PC-9 (cell line): ENCODE data around the gene CELF1. TPM values are rescaled to one million over a fixed set of nuclear protein-coding genes. Genes with fewer than 3 reads are reported as not detected.

Experiments used
- BruUV-seq: library from RNA; stranded (reverse); fragments of 400-500 nt; replicated peaks from 2 replicates; lab custom pipeline; 2021; lab: Mats Ljungman, UMichigan
- CTCF ChIA-PET: fragments of 300-600 bp; sonication (Branson Sonifier 250); formaldehyde crosslinking; loops from one replicate; lab custom pipeline; 2022; ENCODE audit warnings: antibody characterized with exemption; lab: Charles Lee
- POLR2A ChIA-PET: fragments of 300-600 bp; sonication (Branson Sonifier 250); formaldehyde crosslinking; loops from one replicate; lab custom pipeline; 2022; ENCODE audit warnings: antibody characterized with exemption; ENCODE audit not compliant: unreplicated experiment; lab: Charles Lee
- DNase-seq, 2 experiments: peaks; one replicate each; pipeline versions ENCODE4 v3.0.0 to v3.0.0-alpha.2; 2015 to 2022; ENCODE audit warnings: mixed read lengths in 1 of 2
- H2AFZ ChIP-seq: fragments of 200-600 bp; sonication (generic); 2 replicates; pipeline ENCODE4 v1.8.1; 2017; ENCODE audit warnings: antibody characterized with exemption
- H3F3A ChIP-seq: fragments of 200-600 bp; sonication (generic); 2 replicates; pipeline ENCODE4 v1.8.1; 2017; ENCODE audit warnings: antibody characterized with exemption, mild to moderate bottlenecking, low read depth; ENCODE audit not compliant: insufficient read depth
- H3K27ac ChIP-seq: fragments of 200-600 bp; sonication (generic); 2 replicates; pipeline ENCODE4 v1.6.1; 2016; ENCODE audit warnings: mixed run types
- H3K27me3 ChIP-seq: fragments of 200-600 bp; sonication (generic); 2 replicates; pipeline ENCODE4 v1.6.1; 2016; ENCODE audit warnings: low read depth, mixed run types; ENCODE audit not compliant: insufficient read depth
- H3K36me3 ChIP-seq: fragments of 200-600 bp; sonication (generic); 2 replicates; pipeline ENCODE4 v1.6.1; 2016; ENCODE audit warnings: low read depth, mixed run types
- H3K4me1 ChIP-seq: fragments of 200-600 bp; sonication (generic); replicated peaks from 2 replicates; pipeline ENCODE4 v1.6.1; 2016; ENCODE audit warnings: mixed run types; ENCODE audit not compliant: insufficient read depth
- H3K4me2 ChIP-seq: fragments of 200-600 bp; sonication (generic); 2 replicates; pipeline ENCODE4 v1.6.1; 2017; ENCODE audit warnings: mixed run types
- H3K4me3 ChIP-seq: fragments of 200-600 bp; sonication (generic); 2 replicates; pipeline ENCODE4 v1.6.1; 2016; ENCODE audit warnings: mixed run types
- H3K79me2 ChIP-seq: fragments of 200-600 bp; sonication (generic); 2 replicates; pipeline ENCODE4 v1.6.1; 2017; ENCODE audit warnings: low read depth, mixed run types
- H3K9me2 ChIP-seq: fragments of 200-600 bp; sonication (generic); 2 replicates; pipeline ENCODE4 v1.8.1; 2017; ENCODE audit warnings: mild to moderate bottlenecking; ENCODE audit not compliant: insufficient read depth
- H3K9me3 ChIP-seq: fragments of 200-600 bp; sonication (generic); 2 replicates; pipeline ENCODE4 v1.8.1; 2016; ENCODE audit warnings: low read depth; ENCODE audit not compliant: insufficient read depth
- H4K20me1 ChIP-seq: fragments of 200-600 bp; sonication (generic); 2 replicates; pipeline ENCODE4 v1.8.1; 2017; ENCODE audit not compliant: insufficient read depth
- EZH2 ChIP-seq: fragments of 200-600 bp; sonication (generic); IDR thresholded peaks from 2 replicates; pipeline ENCODE4 v1.8.0; 2017; ENCODE audit warnings: antibody characterized with exemption, low read depth
- intact Hi-C: fragments of 100-400 bp; cut with micrococcal nuclease; formaldehyde crosslinking; loops from one replicate; pipeline ENCODE4 v1.10.0; 2022; ENCODE audit not compliant: unreplicated experiment
- total RNA-seq: library from RNA; stranded (reverse); gene quantifications from 2 replicates; pipeline ENCODE4 v1.2.3, GENCODE V29; 2021
- TF ChIP-seq, protein P1 (sequence below): fragments of 200-600 bp; sonication (generic); conservative IDR thresholded peaks from 2 replicates; pipeline ENCODE4 v1.6.1; 2017; ENCODE audit warnings: mixed run types, antibody characterized with exemption, mild to moderate bottlenecking, moderate library complexity

CELF1 gene
- total RNA-seq, 1 experiment from 2014 or later: 165 TPM

DNA sequence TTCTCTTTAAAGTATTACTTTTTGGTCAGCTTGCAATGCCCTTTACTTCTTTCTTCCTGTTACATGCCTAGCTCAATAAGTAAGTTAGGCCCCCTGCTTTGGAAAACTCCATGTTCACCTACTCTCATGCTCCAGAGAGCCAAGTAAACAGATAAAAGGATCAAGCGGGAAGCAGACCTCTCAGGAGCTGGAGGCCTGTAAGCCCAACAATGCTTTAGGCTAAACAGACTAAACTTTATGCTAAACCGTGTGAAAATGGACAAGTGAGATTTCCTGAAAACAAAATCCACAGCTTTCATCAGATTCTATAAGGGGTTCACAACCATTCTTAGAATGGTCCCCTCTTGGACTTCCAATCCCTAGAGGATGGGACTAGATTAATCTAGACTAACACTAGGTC is 40.2 kb downstream of the CELF1 start:
- H3K27me3 ChIP-seq: no peaks in the 10 kb centered on the region
- POLR2A ChIA-PET: interaction anchor here (0.6 kb wide), 1 partner anchor 255 kb away, joined by 3 read pairs; the partner anchor contains the start of gene NR1H3

GRCh38 chr11:47511917-47512316 is 41.0 kb downstream of the CELF1 start:
- Histone ChIP-seq H4K20me1 (peaks cover 38% of the 10 kb centered on the region), H3K79me2 (peaks cover 96% of the 10 kb centered on the region), H3K4me2 (no peak overlapping the region), H3K27me3 (no peaks in the 10 kb centered on the region), H3K4me1 (peaks cover 62% of the 10 kb centered on the region), H3K27ac (peak overlapping the region; percentile 80), H3F3A (peaks cover 73% of the 10 kb centered on the region), H3K9me2 (no peaks in the 10 kb centered on the region), H3K36me3 (0 out of 2 replicates have a peak, but pooled peaks cover under 1% of the 10 kb centered on the region), H2AFZ (no peak overlapping the region), H3K4me3 (no peak overlapping the region), H3K9me3 (no peaks in the 10 kb centered on the region)
- TF ChIP-seq, protein P1, sequence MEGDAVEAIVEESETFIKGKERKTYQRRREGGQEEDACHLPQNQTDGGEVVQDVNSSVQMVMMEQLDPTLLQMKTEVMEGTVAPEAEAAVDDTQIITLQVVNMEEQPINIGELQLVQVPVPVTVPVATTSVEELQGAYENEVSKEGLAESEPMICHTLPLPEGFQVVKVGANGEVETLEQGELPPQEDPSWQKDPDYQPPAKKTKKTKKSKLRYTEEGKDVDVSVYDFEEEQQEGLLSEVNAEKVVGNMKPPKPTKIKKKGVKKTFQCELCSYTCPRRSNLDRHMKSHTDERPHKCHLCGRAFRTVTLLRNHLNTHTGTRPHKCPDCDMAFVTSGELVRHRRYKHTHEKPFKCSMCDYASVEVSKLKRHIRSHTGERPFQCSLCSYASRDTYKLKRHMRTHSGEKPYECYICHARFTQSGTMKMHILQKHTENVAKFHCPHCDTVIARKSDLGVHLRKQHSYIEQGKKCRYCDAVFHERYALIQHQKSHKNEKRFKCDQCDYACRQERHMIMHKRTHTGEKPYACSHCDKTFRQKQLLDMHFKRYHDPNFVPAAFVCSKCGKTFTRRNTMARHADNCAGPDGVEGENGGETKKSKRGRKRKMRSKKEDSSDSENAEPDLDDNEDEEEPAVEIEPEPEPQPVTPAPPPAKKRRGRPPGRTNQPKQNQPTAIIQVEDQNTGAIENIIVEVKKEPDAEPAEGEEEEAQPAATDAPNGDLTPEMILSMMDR: no peak
- TF ChIP-seq EZH2: no peak
- BruUV-seq: no TSS peak
- intact Hi-C loops: no loop called here
- ChIA-PET CTCF (interaction anchor here (0.5 kb wide), 1 partner anchor 55 kb away, joined by 8 read pairs; no protein-coding TSS in a partner anchor), POLR2A (no interaction called here)
- no peak for DNase-seq

More for the DNA sequence above, 40.2 kb downstream of the CELF1 start:
- H3K4me2 ChIP-seq: peak overlapping the region; percentile 59
- H2AFZ ChIP-seq: no peak overlapping the region
- H3K27ac ChIP-seq: peak overlapping the region; percentile 80
- no peak for DNase-seq
- H3K9me3 ChIP-seq: no peaks in the 10 kb centered on the region
- BruUV-seq: no TSS peak
- intact Hi-C loops: no loop called here
- CTCF ChIA-PET: interaction anchor here (0.5 to 1.0 kb wide), 2 partner anchors 54 to 59 kb away, joined by 8 to 9 read pairs; no protein-coding TSS in a partner anchor
- H3K4me1 ChIP-seq: peaks cover 62% of the 10 kb centered on the region
- H3K79me2 ChIP-seq: peaks cover 96% of the 10 kb centered on the region
- H3K36me3 ChIP-seq: no peaks in the 10 kb centered on the region
- no peak overlapping the region; the same call in 1 of the 2 replicates for H3K4me3 ChIP-seq
- no peaks in the 10 kb centered on the region for H3K9me2 ChIP-seq
- peaks cover 70% of the 10 kb centered on the region for H3F3A ChIP-seq
- peaks cover 35% of the 10 kb centered on the region for H4K20me1 ChIP-seq
- no peak for TF ChIP-seq EZH2
- TF ChIP-seq, protein P1: no peak

DNA sequence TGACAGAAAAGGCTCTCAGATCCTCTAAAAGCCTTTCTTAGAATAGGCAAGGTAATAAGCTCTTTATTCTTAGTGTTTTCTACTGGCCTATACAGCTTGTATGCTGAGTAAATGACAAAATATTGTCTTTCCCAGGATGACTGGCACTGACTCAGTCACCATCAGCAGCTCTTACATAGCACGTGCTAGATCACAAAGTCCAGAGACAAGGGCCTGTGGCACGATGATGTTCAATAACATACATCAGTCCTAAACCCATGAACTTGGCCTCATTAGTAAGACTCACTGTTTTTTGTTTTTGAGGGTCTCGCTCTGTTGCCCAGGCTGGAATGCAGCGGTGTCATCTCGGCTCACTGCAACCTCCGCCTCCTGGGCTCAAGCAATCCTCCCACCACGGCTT is 42.7 kb downstream of the CELF1 start:
- ChIA-PET CTCF (interaction anchor here (0.7 kb wide), 1 partner anchor 43 kb away, joined by 3 read pairs; the partner anchor contains the start of gene CELF1), POLR2A (interaction anchor here (0.6 to 1.0 kb wide), 2 partner anchors 12 to 13 kb away, joined by 3 to 13 read pairs; no protein-coding TSS in a partner anchor)
- TF ChIP-seq EZH2: no peak
- TF ChIP-seq, protein P1: no peak
- Histone ChIP-seq H3K9me2 (no peaks in the 10 kb centered on the region), H3K4me3 (no peak overlapping the region), H4K20me1 (peaks cover 39% of the 10 kb centered on the region), H3K79me2 (peaks cover 96% of the 10 kb centered on the region), H2AFZ (no peak overlapping the region), H3K9me3 (no peaks in the 10 kb centered on the region), H3F3A (peaks cover 71% of the 10 kb centered on the region), H3K4me1 (peaks cover 59% of the 10 kb centered on the region), H3K4me2 (peak overlapping the region; percentile 37), H3K27ac (peak overlapping the region; percentile 80), H3K27me3 (no peaks in the 10 kb centered on the region), H3K36me3 (0 out of 2 replicates have a peak, but pooled peaks cover 4% of the 10 kb centered on the region)
- BruUV-seq: no TSS peak
- no peak for DNase-seq
- intact Hi-C loops: no loop called here
